Upper lobe of right lung (tissue), 1 donor: ENCODE data around the gene AGTRAP. TPM values are rescaled to one million over a fixed set of nuclear protein-coding genes. Genes with fewer than 3 reads are reported as not detected.

Experiments used
- ATAC-seq: fragments of 200-7000 bp; cut with Tn5 transposase; one replicate; pipeline ENCODE4 v1.9.1; 2020; ENCODE audit warnings: mild to moderate bottlenecking, moderate library complexity
- DNase-seq: peaks from one replicate; pipeline ENCODE4 v3.0.0-alpha.2; 2020
- H3K27ac ChIP-seq: fragments of 200-600 bp; one replicate; pipeline ENCODE4 v1.8.0; 2022
- H3K27me3 ChIP-seq: fragments of 200-600 bp; one replicate; pipeline ENCODE4 v1.8.0; 2022; ENCODE audit warnings: mild to moderate bottlenecking
- H3K36me3 ChIP-seq: fragments of 200-600 bp; one replicate; pipeline ENCODE4 v1.8.0; 2022
- H3K4me1 ChIP-seq: fragments of 200-600 bp; one replicate; pipeline ENCODE4 v1.8.0; 2022
- H3K4me3 ChIP-seq: fragments of 200-600 bp; one replicate; pipeline ENCODE4 v1.8.0; 2022; ENCODE audit warnings: mild to moderate bottlenecking
- H3K9me3 ChIP-seq: fragments of 200-600 bp; one replicate; pipeline ENCODE4 v1.8.0; 2022
- intact Hi-C: fragments of 100-400 bp; cut with DNase I; formaldehyde crosslinking; loops from one replicate; pipeline ENCODE4 v1.11.0; 2022
- total RNA-seq: library from RNA; stranded (reverse); fragmentation: NEBNext Ultra II Directional; extraction: Animal tissue kit (Norgen Biotek cat#: 25700); gene quantifications from one replicate; pipeline ENCODE4 v1.2.1, GENCODE V29; 2021
- TF ChIP-seq, protein P1 (sequence below): fragments of 200-600 bp; IDR thresholded peaks from one replicate; pipeline ENCODE4 v1.8.0; 2022; ENCODE audit warnings: antibody characterized with exemption
- donor health status: DM: no; HTN: yes; CAD: no; lungs with severe emphysema.

Gene AGTRAP
- total RNA-seq, 1 donor from 2014 or later = 57.0 TPM

DNA sequence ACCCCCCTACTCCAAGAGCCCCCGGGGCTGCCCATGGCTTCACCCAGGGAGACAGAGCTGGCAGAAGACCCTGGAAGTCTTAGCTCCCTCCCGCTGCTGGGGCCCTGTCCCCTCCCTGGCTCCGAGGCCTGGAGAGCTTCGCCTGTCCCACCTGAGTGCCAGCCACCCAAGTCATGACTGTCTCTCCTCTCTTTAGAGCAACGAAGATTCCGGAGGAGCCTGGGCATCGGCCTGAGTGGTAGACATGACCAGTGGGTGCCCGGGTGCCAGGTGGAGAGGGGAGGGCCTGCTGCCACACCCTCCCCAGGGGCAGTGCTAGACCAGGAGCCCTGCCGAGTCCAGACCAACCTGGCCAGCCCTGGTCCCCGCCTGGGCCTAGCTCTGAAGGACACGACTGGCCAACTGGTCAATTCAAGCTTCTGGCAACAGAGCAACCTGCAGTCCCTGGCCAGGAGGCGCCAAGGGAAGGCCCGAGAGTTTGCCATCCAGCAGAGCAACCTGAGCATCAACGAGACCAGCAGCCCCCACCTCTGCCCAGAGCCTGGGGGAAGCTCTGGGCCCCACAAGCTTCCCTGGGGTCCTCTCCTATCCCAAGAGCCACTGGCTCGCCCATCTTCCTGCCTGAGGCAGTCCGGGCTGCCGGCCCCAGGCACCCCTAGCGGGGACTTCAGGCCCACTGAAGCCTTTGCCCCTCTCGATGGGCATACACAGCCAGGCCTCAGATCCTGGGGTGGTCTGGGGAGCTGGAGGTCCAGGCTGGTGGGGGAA lies 29.9 kb downstream of the AGTRAP start:
- DNase-seq (no peak), ATAC-seq (no peak)
- intact Hi-C loops = no loop called here
- no peaks in the 10 kb centered on the region for H3K4me1 ChIP-seq
- no peaks in the 10 kb centered on the region for H3K9me3 ChIP-seq
- TF ChIP-seq, protein P1, sequence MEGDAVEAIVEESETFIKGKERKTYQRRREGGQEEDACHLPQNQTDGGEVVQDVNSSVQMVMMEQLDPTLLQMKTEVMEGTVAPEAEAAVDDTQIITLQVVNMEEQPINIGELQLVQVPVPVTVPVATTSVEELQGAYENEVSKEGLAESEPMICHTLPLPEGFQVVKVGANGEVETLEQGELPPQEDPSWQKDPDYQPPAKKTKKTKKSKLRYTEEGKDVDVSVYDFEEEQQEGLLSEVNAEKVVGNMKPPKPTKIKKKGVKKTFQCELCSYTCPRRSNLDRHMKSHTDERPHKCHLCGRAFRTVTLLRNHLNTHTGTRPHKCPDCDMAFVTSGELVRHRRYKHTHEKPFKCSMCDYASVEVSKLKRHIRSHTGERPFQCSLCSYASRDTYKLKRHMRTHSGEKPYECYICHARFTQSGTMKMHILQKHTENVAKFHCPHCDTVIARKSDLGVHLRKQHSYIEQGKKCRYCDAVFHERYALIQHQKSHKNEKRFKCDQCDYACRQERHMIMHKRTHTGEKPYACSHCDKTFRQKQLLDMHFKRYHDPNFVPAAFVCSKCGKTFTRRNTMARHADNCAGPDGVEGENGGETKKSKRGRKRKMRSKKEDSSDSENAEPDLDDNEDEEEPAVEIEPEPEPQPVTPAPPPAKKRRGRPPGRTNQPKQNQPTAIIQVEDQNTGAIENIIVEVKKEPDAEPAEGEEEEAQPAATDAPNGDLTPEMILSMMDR = no peak
- no peaks in the 10 kb centered on the region for H3K36me3 ChIP-seq
- no peak overlapping the region for H3K27ac ChIP-seq
- peaks cover 13% of the 10 kb centered on the region for H3K27me3 ChIP-seq
- no peak overlapping the region for H3K4me3 ChIP-seq

DNA sequence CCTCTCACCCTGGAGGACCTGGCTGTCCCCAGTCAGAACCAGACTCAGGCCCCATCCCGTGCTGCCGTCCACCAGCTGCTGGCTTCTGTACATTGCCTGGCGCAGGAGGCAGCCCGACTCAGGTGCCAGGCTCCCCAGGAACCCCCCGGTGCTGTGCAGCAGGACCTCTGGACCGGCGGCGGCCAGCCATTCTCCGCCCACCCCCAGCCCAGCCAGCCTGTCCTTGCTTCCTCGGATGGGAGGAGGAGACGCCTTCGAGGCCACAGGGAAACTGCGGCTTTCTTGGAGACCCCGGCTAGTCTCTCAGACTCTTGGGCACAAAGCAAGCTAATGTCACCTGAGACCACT lies 30.5 kb downstream of the AGTRAP start:
- ATAC-seq (no peak), DNase-seq (no peak)
- Histone ChIP-seq H3K9me3 (no peaks in the 10 kb centered on the region), H3K27me3 (peaks cover 13% of the 10 kb centered on the region), H3K4me1 (no peaks in the 10 kb centered on the region), H3K27ac (no peak overlapping the region), H3K36me3 (no peaks in the 10 kb centered on the region), H3K4me3 (no peak overlapping the region)
- TF ChIP-seq, protein P1 = no peak
- intact Hi-C loops = no loop called here

DNA sequence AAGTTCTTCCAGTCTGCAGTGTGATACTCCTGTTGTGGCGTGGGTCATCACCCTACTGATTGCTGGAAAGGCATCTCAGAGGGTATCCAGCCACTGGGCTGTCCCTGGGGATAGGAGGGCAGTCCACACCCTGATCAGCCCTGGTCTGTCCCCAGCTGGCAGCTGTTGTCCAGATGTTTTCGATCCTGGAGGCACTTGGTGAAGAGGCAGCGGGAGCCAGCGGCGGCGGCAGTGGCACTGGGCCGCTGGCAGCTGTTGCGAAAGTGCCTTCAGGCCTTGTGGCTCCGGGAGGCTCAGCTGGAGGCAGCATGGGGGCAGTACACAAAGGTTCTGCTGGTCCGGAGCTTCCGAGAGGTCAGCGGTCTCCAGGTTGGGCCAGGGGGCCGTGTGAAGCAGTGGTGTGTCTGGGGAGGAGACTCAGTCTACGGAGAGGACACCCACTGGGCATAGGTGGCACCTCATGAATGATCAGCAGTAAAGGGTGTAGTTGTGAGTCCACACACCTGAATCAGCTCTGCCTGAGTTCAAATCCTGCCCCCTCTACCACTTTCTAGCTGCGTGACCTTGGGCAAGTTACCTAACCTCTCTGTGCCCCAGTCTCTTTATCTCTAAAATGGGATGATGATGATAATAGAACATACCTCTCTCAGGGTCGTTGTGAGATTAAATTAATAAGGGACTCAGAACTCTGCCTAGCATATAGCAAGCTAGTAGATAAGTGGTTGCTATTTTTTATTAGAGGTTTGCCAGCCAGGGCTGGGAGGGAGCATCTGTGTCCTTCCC lies 32.2 kb downstream of the AGTRAP start:
- H3K36me3 ChIP-seq = no peaks in the 10 kb centered on the region
- H3K27ac ChIP-seq = no peak overlapping the region
- ATAC-seq = no peak
- intact Hi-C loops = no loop called here
- DNase-seq = no peak
- H3K4me1 ChIP-seq = no peaks in the 10 kb centered on the region
- no peaks in the 10 kb centered on the region for H3K27me3 ChIP-seq
- no peaks in the 10 kb centered on the region for H3K9me3 ChIP-seq
- no peak overlapping the region for H3K4me3 ChIP-seq
- TF ChIP-seq, protein P1 = no peak

GRCh38 chr1:11768821-11769220 lies 32.9 kb downstream of the AGTRAP start:
- DNase-seq (no peak), ATAC-seq (no peak)
- intact Hi-C loops = no loop called here
- no peak overlapping the region for H3K27ac ChIP-seq
- H3K36me3 ChIP-seq = no peaks in the 10 kb centered on the region
- no peaks in the 10 kb centered on the region for H3K9me3 ChIP-seq
- no peaks in the 10 kb centered on the region for H3K4me1 ChIP-seq
- TF ChIP-seq, protein P1 = no peak
- no peaks in the 10 kb centered on the region for H3K27me3 ChIP-seq
- H3K4me3 ChIP-seq = no peak overlapping the region

- Histone ChIP-seq H3K4me3 (no peak overlapping the region), H3K27ac (no peak overlapping the region), H3K27me3 (no peaks in the 10 kb centered on the region), H3K4me1 (no peaks in the 10 kb centered on the region), H3K9me3 (no peaks in the 10 kb centered on the region), H3K36me3 (no peaks in the 10 kb centered on the region)
- no peak for ATAC-seq
- TF ChIP-seq, protein P1 = no peak
- intact Hi-C loops = no loop called here
- DNase-seq = no peak
Measured at GRCh38 chr1:11769274-11769673, 33.3 kb downstream of the AGTRAP start.
